Endothelial cell (in vitro differentiated cells): ENCODE measurements around the gene INCENP. TPM values are rescaled to one million over a fixed set of nuclear protein-coding genes. Genes with fewer than 3 reads are reported as not detected.

ENCODE experiments used
- DNase-seq: peaks from one replicate; pipeline ENCODE4 v3.0.0; 2021; ENCODE audit warnings: low spot score
- H3K27ac Mint-ChIP-seq: one replicate; pipeline ENCODE4 v1.8.0; 2021; ENCODE audit warnings: mixed read lengths, inconsistent platforms; ENCODE audit not compliant: unreplicated experiment
- H3K27me3 Mint-ChIP-seq: one replicate; pipeline ENCODE4 v1.8.0; 2021; ENCODE audit warnings: mild to moderate bottlenecking, moderate library complexity, mixed read lengths, inconsistent platforms; ENCODE audit not compliant: unreplicated experiment
- H3K36me3 Mint-ChIP-seq: one replicate; pipeline ENCODE4 v1.8.0; 2021; ENCODE audit warnings: mild to moderate bottlenecking, low read depth, mixed read lengths, inconsistent platforms; ENCODE audit not compliant: unreplicated experiment
- H3K4me1 Mint-ChIP-seq: one replicate; pipeline ENCODE4 v1.8.0; 2021; ENCODE audit warnings: mild to moderate bottlenecking, mixed read lengths, inconsistent platforms; ENCODE audit not compliant: unreplicated experiment
- H3K4me3 Mint-ChIP-seq: one replicate; pipeline ENCODE4 v1.8.0; 2021; ENCODE audit warnings: mild to moderate bottlenecking, mixed read lengths, inconsistent platforms; ENCODE audit not compliant: unreplicated experiment
- H3K9me3 Mint-ChIP-seq: one replicate; pipeline ENCODE4 v1.8.0; 2021; ENCODE audit warnings: mixed read lengths, inconsistent platforms; ENCODE audit not compliant: unreplicated experiment
- CTCF ChIP-seq: fragments of 200-600 bp; sonication (generic); IDR thresholded peaks from one replicate; pipeline ENCODE4 v1.5.0; 2021; ENCODE audit warnings: antibody characterized with exemption; ENCODE audit not compliant: unreplicated experiment
- total RNA-seq: library from RNA; stranded (reverse); fragmentation: NEBNext Ultra II Directional; extraction: Animal tissue kit (Norgen Biotek cat#: 25700); gene quantifications from one replicate; pipeline ENCODE4 v1.2.1, GENCODE V29; 2021; ENCODE audit not compliant: unreplicated experiment

INCENP gene
- total RNA-seq, 1 donor from 2014 or later = 26.0 TPM

GRCh38 chr11:62142043-62142375, 18.2 kb downstream of the INCENP start:
- TF ChIP-seq CTCF = no peak
- DNase-seq = no peak
- Mint-ChIP-seq H3K4me3 (no peak overlapping the region), H3K4me1 (no peaks in the 10 kb centered on the region), H3K9me3 (no peaks in the 10 kb centered on the region), H3K27me3 (peaks cover 1% of the 10 kb centered on the region), H3K27ac (no peak overlapping the region), H3K36me3 (peaks cover 10% of the 10 kb centered on the region)

GRCh38 chr11:62142921-62143320, 19.1 kb downstream of the INCENP start:
- Mint-ChIP-seq H3K27ac (no peak overlapping the region), H3K9me3 (no peaks in the 10 kb centered on the region), H3K27me3 (peaks cover 1% of the 10 kb centered on the region), H3K4me1 (no peaks in the 10 kb centered on the region), H3K4me3 (no peak overlapping the region), H3K36me3 (peaks cover 19% of the 10 kb centered on the region)
- TF ChIP-seq CTCF = no peak
- no peak for DNase-seq

GRCh38 chr11:62143727-62144126, 19.9 kb downstream of the INCENP start:
- TF ChIP-seq CTCF = no peak
- Mint-ChIP-seq H3K4me3 (no peak overlapping the region), H3K4me1 (no peaks in the 10 kb centered on the region), H3K36me3 (peaks cover 21% of the 10 kb centered on the region), H3K27me3 (peaks cover 1% of the 10 kb centered on the region), H3K9me3 (no peaks in the 10 kb centered on the region), H3K27ac (no peak overlapping the region)
- DNase-seq = no peak

GRCh38 chr11:62144641-62145255, 20.9 kb downstream of the INCENP start:
- no peaks in the 10 kb centered on the region for H3K4me1 Mint-ChIP-seq
- H3K27me3 Mint-ChIP-seq = peaks cover 1% of the 10 kb centered on the region
- peaks cover 28% of the 10 kb centered on the region for H3K36me3 Mint-ChIP-seq

More at GRCh38 chr11:62144641-62145255, 20.9 kb downstream of the INCENP start:
- H3K9me3 Mint-ChIP-seq = no peaks in the 10 kb centered on the region
- H3K27ac Mint-ChIP-seq = no peak overlapping the region
- TF ChIP-seq CTCF = no peak
- no peak overlapping the region for H3K4me3 Mint-ChIP-seq
- no peak for DNase-seq
